GM21381 (cell line): ENCODE results near the gene DGKB.
"Not testable (repeated sequence)": the region's sequence is repeated elsewhere in the genome, so short reads cannot be mapped to it uniquely, and the experiment has no call there.

Experiments
- ATAC-seq: cut with Tn5 transposase; IDR thresholded peaks from one replicate; pipeline ENCODE4 v1.9.1; 2021; ENCODE audit warnings: mild to moderate bottlenecking, moderate library complexity; ENCODE audit not compliant: unreplicated experiment

DGKB gene

GRCh38 chr7:14332155-14332554 lies 570.4 kb downstream of the DGKB start:
- no peak for ATAC-seq

GRCh38 chr7:14324767-14325166 lies 577.8 kb downstream of the DGKB start:
- ATAC-seq, result no peak

GRCh38 chr7:14322724-14323123 lies 579.8 kb downstream of the DGKB start:
- no peak for ATAC-seq

- no peak for ATAC-seq
Measured at GRCh38 chr7:14321947-14322346, 580.6 kb downstream of the DGKB start.

- no peak for ATAC-seq
Measured at GRCh38 chr7:14309432-14309831, 593.1 kb downstream of the DGKB start.

- no peak for ATAC-seq
Measured at GRCh38 chr7:14305233-14305866, 597.2 kb downstream of the DGKB start.

GRCh38 chr7:14303536-14303935 lies 599.0 kb downstream of the DGKB start:
- ATAC-seq, result no peak

- no peak for ATAC-seq
Measured at GRCh38 chr7:14294637-14295036, 607.9 kb downstream of the DGKB start.

- ATAC-seq, result no peak
Measured at GRCh38 chr7:14293434-14293833, 609.1 kb downstream of the DGKB start.

GRCh38 chr7:14292737-14293136 lies 609.8 kb downstream of the DGKB start:
- no peak for ATAC-seq

- no peak for ATAC-seq
Measured at GRCh38 chr7:14289957-14290356, 612.6 kb downstream of the DGKB start.

- no peak for ATAC-seq
Measured at GRCh38 chr7:14288701-14289100, 613.9 kb downstream of the DGKB start.

GRCh38 chr7:14287398-14287797 lies 615.2 kb downstream of the DGKB start:
- no peak for ATAC-seq

GRCh38 chr7:14286036-14286435 lies 616.5 kb downstream of the DGKB start:
- no peak for ATAC-seq

- ATAC-seq, result not testable (repeated sequence)
Measured at GRCh38 chr7:14279065-14279871, 623.3 kb downstream of the DGKB start.

- no peak for ATAC-seq
Measured at GRCh38 chr7:14275356-14275755, 627.2 kb downstream of the DGKB start.

GRCh38 chr7:14271441-14271840 lies 631.1 kb downstream of the DGKB start:
- ATAC-seq, result no peak

GRCh38 chr7:14270099-14270498 lies 632.5 kb downstream of the DGKB start:
- no peak for ATAC-seq

GRCh38 chr7:14260011-14260410 lies 642.5 kb downstream of the DGKB start:
- ATAC-seq, result no peak

GRCh38 chr7:14258861-14259260 lies 643.7 kb downstream of the DGKB start:
- ATAC-seq, result no peak

GRCh38 chr7:14258441-14258840 lies 644.1 kb downstream of the DGKB start:
- ATAC-seq, result no peak

- ATAC-seq, result no peak
Measured at GRCh38 chr7:14252458-14252857, 650.1 kb downstream of the DGKB start.
